OCI-M1 (cell line): ENCODE measurements around the gene PNPLA8.
A peak's percentile ranks its signal among the peaks of the same experiment; 100 is the strongest.
"Not testable (repeated sequence)": the region's sequence is repeated elsewhere in the genome, so short reads cannot be mapped to it uniquely, and the experiment has no call there.

ENCODE experiments used
- DNase-seq: peaks from one replicate; lab custom pipeline; 2025; lab: John Stamatoyannopoulos, UW

PNPLA8 gene

GRCh38 chr7:108468246-108468645, 57.7 kb downstream of the PNPLA8 start:
- DNase-seq = no peak

GRCh38 chr7:108467391-108467790, 58.5 kb downstream of the PNPLA8 start:
- DNase-seq = no peak

- not testable (repeated sequence) for DNase-seq
These were observed 59.6 kb downstream of the PNPLA8 start for GRCh38 chr7:108466322-108466721.

- no peak for DNase-seq
These were observed 61.2 kb downstream of the PNPLA8 start for GRCh38 chr7:108464743-108465142.

- DNase-seq = no peak
These were observed 62.3 kb downstream of the PNPLA8 start for GRCh38 chr7:108463613-108464012.

GRCh38 chr7:108461840-108462239, 64.1 kb downstream of the PNPLA8 start:
- no peak for DNase-seq

GRCh38 chr7:108460964-108461363, 65.0 kb downstream of the PNPLA8 start:
- DNase-seq = no peak

- peak; percentile 63 for DNase-seq
These were observed 65.9 kb downstream of the PNPLA8 start for GRCh38 chr7:108459922-108460551.

- no peak for DNase-seq
These were observed 68.1 kb downstream of the PNPLA8 start for GRCh38 chr7:108457871-108458270.

GRCh38 chr7:108456845-108457540, 68.9 kb downstream of the PNPLA8 start:
- no peak for DNase-seq

- no peak for DNase-seq
These were observed 69.8 kb downstream of the PNPLA8 start, which contains the start of gene NRCAM for GRCh38 chr7:108455998-108456677. Gene NRCAM, minus strand, starts transcription at chr7:108456436. Its CDS starts 216,372 bp downstream, at chr7:108240064.

GRCh38 chr7:108455551-108455997, 70.4 kb downstream of the PNPLA8 start:
- DNase-seq = no peak

- no peak for DNase-seq
These were observed 71.0 kb downstream of the PNPLA8 start for GRCh38 chr7:108454674-108455550.

- DNase-seq = no peak
These were observed 71.6 kb downstream of the PNPLA8 start for GRCh38 chr7:108454317-108454673.

GRCh38 chr7:108453320-108453719, 72.6 kb downstream of the PNPLA8 start:
- no peak for DNase-seq

GRCh38 chr7:108452707-108453106, 73.2 kb downstream of the PNPLA8 start:
- DNase-seq = peak; percentile 28

GRCh38 chr7:108451296-108451848, 74.6 kb downstream of the PNPLA8 start:
- DNase-seq = no peak

- no peak for DNase-seq
These were observed 75.8 kb downstream of the PNPLA8 start for GRCh38 chr7:108450160-108450559.

GRCh38 chr7:108449521-108449920, 76.4 kb downstream of the PNPLA8 start:
- no peak for DNase-seq

- DNase-seq = no peak
These were observed 77.1 kb downstream of the PNPLA8 start for GRCh38 chr7:108448584-108449505.
